ENCODE measurements around the gene HDAC9. TPM values are rescaled to one million over a fixed set of nuclear protein-coding genes. Genes with fewer than 3 reads are reported as not detected.

HDAC9 gene
- total RNA-seq, 1 donor = 20.9 TPM

- H3K4me1 ChIP-seq (ENCODE audit: insufficient read depth, low read length) = peaks cover 5% of the 10 kb centered on the region
Measured at GRCh38 chr7:18529239-18529638, 33.7 kb downstream of the HDAC9 start.

GRCh38 chr7:18530224-18531179, 35.0 kb downstream of the HDAC9 start:
- Histone ChIP-seq H3K27me3 (ENCODE audit: insufficient read depth, low read length) (no peaks in the 10 kb centered on the region), H3K4me3 (ENCODE audit: low read length) (no peak overlapping the region), H3K4me1 (ENCODE audit: insufficient read depth, low read length) (peaks cover 5% of the 10 kb centered on the region), H3K9me3 (ENCODE audit: low read depth, low read length) (no peaks in the 10 kb centered on the region)

More at GRCh38 chr7:18529239-18529638, 33.7 kb downstream of the HDAC9 start:
- Histone ChIP-seq H3K9me3 (ENCODE audit: low read depth, low read length) (no peaks in the 10 kb centered on the region), H3K4me3 (ENCODE audit: low read length) (no peak overlapping the region), H3K27me3 (ENCODE audit: insufficient read depth, low read length) (no peaks in the 10 kb centered on the region)

DNA sequence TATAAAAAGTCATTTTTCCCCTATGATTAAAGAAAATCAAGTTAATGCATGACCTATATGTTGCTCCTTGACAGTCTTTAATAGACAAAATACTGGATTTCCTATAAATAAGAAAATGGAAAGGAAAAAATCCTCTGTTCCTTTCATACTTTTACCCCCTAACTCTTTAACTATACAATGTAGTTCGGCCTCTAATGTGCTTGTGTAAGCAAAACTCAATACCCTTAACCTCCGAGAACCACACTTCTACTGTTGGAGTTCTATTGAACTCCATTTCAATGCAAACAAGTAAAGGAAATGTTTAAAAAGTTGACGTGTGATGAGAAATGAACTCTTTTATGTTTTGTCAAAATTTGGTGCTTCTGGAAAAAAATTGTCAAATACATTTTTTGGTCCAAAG, 36.0 kb downstream of the HDAC9 start:
- no peaks in the 10 kb centered on the region for H3K27me3 ChIP-seq (ENCODE audit: insufficient read depth, low read length)
- no peaks in the 10 kb centered on the region for H3K9me3 ChIP-seq (ENCODE audit: low read depth, low read length)
- no peak overlapping the region for H3K4me3 ChIP-seq (ENCODE audit: low read length)
- peaks cover 5% of the 10 kb centered on the region for H3K4me1 ChIP-seq (ENCODE audit: insufficient read depth, low read length)

- H3K4me3 ChIP-seq (ENCODE audit: low read length) = no peak overlapping the region
- H3K27me3 ChIP-seq (ENCODE audit: insufficient read depth, low read length) = no peaks in the 10 kb centered on the region
- peaks cover 5% of the 10 kb centered on the region for H3K4me1 ChIP-seq (ENCODE audit: insufficient read depth, low read length)
Measured at GRCh38 chr7:18532813-18533212, 37.3 kb downstream of the HDAC9 start.

GRCh38 chr7:18534481-18534880, 38.9 kb downstream of the HDAC9 start:
- no peaks in the 10 kb centered on the region for H3K27me3 ChIP-seq (ENCODE audit: insufficient read depth, low read length)
- no peaks in the 10 kb centered on the region for H3K9me3 ChIP-seq (ENCODE audit: low read depth, low read length)
- no peak overlapping the region for H3K4me3 ChIP-seq (ENCODE audit: low read length)
- H3K4me1 ChIP-seq (ENCODE audit: insufficient read depth, low read length) = peaks cover 3% of the 10 kb centered on the region

More at GRCh38 chr7:18532813-18533212, 37.3 kb downstream of the HDAC9 start:
- H3K9me3 ChIP-seq (ENCODE audit: low read depth, low read length) = no peaks in the 10 kb centered on the region

DNA sequence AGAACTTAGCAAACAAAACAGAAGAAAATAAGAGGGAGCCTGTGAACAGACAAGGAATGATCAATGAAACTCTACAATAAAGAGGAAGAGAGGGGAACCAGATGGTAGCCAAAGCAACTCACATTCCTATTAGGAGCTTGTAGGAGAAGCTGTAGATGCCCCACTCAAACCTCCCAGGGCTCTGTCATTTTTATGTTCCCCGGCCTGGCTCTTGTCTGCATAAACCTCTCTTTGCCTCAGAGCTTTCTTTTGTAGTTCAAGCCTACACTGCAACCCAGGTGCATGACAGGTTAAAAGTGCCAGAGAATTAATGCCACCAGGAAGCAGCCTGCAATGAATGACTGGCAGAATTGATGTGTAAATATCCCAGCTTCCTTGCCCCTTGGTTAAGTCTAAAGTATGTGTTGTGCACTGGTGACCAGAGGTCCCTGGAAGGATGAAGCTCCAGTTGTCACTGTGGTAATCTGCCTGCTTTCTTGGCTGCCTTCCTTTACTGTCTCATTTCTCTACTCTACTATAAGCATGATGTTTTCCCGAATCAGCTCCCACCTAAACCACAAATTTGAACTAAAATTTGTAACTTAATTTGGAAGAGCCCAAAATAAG, 40.4 kb downstream of the HDAC9 start:
- Histone ChIP-seq H3K9me3 (ENCODE audit: low read depth, low read length) (no peaks in the 10 kb centered on the region), H3K4me3 (ENCODE audit: low read length) (no peak overlapping the region), H3K27me3 (ENCODE audit: insufficient read depth, low read length) (no peaks in the 10 kb centered on the region), H3K4me1 (ENCODE audit: insufficient read depth, low read length) (peaks cover 3% of the 10 kb centered on the region)

DNA sequence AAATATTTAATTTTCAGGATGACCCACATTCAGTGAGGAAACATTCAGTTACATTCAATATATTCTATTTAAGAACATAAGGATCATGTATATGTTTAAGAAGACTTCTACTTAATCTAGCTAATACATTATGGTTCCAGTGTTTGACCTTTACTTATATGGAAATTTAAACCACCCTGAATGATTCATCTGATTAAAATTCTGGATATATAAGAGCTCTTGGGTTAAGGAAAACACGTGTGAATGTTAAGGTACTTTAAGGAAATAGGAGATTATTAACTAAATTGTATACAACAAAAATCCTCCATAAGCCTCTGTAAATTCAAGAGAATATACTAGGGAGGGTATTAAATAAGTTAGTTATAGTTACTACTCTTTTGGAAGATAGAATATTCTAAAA, 40.9 kb downstream of the HDAC9 start:
- peaks cover 3% of the 10 kb centered on the region for H3K4me1 ChIP-seq (ENCODE audit: insufficient read depth, low read length)
- no peaks in the 10 kb centered on the region for H3K27me3 ChIP-seq (ENCODE audit: insufficient read depth, low read length)
- no peak overlapping the region for H3K4me3 ChIP-seq (ENCODE audit: low read length)
- no peaks in the 10 kb centered on the region for H3K9me3 ChIP-seq (ENCODE audit: low read depth, low read length)

GRCh38 chr7:18538554-18539250, 43.2 kb downstream of the HDAC9 start:
- Histone ChIP-seq H3K4me1 (ENCODE audit: insufficient read depth, low read length) (peaks cover 3% of the 10 kb centered on the region), H3K9me3 (ENCODE audit: low read depth, low read length) (no peaks in the 10 kb centered on the region), H3K27me3 (ENCODE audit: insufficient read depth, low read length) (no peaks in the 10 kb centered on the region), H3K4me3 (ENCODE audit: low read length) (no peak overlapping the region)

DNA sequence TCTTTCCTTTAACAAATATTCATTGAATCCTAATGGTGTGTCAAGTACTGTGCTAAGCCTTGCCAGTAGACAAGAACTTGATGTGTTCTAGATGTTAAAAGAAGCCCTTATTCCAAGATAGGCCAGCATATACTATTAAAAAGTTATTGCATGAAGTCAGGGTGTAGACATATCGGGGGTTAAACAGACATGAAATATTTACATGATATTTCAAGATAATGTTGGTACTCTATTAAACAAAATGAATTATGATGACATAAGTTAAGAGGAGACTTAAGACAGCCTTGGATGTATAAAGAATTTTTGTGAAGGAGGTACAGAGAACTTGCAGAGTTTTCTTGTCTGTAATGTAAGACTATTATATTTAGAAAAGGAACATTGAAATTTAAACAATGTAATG, 44.8 kb downstream of the HDAC9 start:
- Histone ChIP-seq H3K27me3 (ENCODE audit: insufficient read depth, low read length) (no peaks in the 10 kb centered on the region), H3K4me1 (ENCODE audit: insufficient read depth, low read length) (no peaks in the 10 kb centered on the region), H3K4me3 (ENCODE audit: low read length) (no peak overlapping the region), H3K9me3 (ENCODE audit: low read depth, low read length) (no peaks in the 10 kb centered on the region)

DNA sequence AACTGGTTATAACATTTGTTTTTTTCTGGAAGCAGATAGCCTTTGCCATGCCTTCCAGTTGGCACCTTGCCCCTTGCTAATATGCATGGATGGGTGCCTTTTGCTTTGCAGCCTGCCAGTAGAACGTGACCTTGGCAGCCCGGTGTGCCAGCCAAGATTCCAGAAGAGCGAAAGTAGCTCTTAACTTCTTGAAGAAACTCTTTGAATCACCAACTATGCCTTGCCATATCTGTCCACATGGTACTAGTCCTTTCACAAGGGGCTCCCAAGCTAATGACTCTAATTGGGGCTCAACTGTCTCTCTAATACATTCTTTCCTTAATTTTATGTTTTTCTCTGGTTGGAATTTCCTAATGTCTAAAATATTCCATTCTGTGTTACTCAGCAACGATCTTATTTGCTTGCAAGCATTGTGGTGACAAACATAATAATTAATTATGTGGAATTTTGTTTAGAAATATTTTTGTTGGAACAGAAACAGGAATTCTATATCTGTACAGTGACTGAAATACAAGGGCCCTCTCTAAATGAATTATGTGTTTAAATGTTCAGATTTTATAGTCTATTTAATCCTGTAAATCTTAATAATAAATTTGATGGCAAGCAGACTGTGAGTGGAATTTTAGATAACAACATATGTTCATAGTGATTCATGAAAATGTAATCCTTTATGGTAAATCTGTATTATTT, 45.8 kb downstream of the HDAC9 start:
- H3K9me3 ChIP-seq (ENCODE audit: low read depth, low read length) = no peaks in the 10 kb centered on the region
- no peaks in the 10 kb centered on the region for H3K27me3 ChIP-seq (ENCODE audit: insufficient read depth, low read length)
- H3K4me1 ChIP-seq (ENCODE audit: insufficient read depth, low read length) = no peaks in the 10 kb centered on the region
- H3K4me3 ChIP-seq (ENCODE audit: low read length) = no peak overlapping the region

GRCh38 chr7:18541871-18542212, 46.3 kb downstream of the HDAC9 start:
- H3K9me3 ChIP-seq (ENCODE audit: low read depth, low read length) = no peaks in the 10 kb centered on the region
- H3K4me3 ChIP-seq (ENCODE audit: low read length) = no peak overlapping the region
- no peaks in the 10 kb centered on the region for H3K27me3 ChIP-seq (ENCODE audit: insufficient read depth, low read length)
- H3K4me1 ChIP-seq (ENCODE audit: insufficient read depth, low read length) = no peaks in the 10 kb centered on the region

DNA sequence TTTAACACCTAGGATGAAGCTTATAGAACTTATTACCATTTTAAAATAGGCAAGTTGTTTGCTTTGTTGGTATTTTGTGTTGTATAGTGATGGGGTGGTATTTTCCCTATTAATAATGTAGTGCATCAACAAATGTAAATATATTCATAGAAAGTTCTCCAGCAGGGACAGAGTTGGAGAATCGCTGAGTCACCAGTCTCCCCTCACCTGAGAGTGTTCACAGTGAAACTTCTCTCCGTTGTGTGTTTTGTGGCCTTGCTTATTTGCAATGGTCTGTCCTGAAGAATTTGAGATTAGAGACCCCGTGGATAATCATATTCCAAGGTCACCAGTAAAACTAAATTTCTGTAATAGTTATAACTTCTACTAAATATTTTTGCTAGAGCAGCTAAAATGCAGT, 51.0 kb downstream of the HDAC9 start:
- no peaks in the 10 kb centered on the region for H3K27me3 ChIP-seq (ENCODE audit: insufficient read depth, low read length)
- H3K4me3 ChIP-seq (ENCODE audit: low read length) = no peak overlapping the region
- H3K4me1 ChIP-seq (ENCODE audit: insufficient read depth, low read length) = no peaks in the 10 kb centered on the region
- no peaks in the 10 kb centered on the region for H3K9me3 ChIP-seq (ENCODE audit: low read depth, low read length)

- H3K4me3 ChIP-seq (ENCODE audit: low read length) = no peak overlapping the region
- peaks cover 3% of the 10 kb centered on the region for H3K4me1 ChIP-seq (ENCODE audit: insufficient read depth, low read length)
- no peaks in the 10 kb centered on the region for H3K9me3 ChIP-seq (ENCODE audit: low read depth, low read length)
- no peaks in the 10 kb centered on the region for H3K27me3 ChIP-seq (ENCODE audit: insufficient read depth, low read length)
Measured at GRCh38 chr7:18547509-18548187, 52.1 kb downstream of the HDAC9 start.

GRCh38 chr7:18548534-18548933, 53.0 kb downstream of the HDAC9 start:
- H3K4me3 ChIP-seq (ENCODE audit: low read length) = no peak overlapping the region
- H3K4me1 ChIP-seq (ENCODE audit: insufficient read depth, low read length) = peaks cover 7% of the 10 kb centered on the region
- H3K9me3 ChIP-seq (ENCODE audit: low read depth, low read length) = no peaks in the 10 kb centered on the region
- H3K27me3 ChIP-seq (ENCODE audit: insufficient read depth, low read length) = no peaks in the 10 kb centered on the region

Data from mononuclear cell (primary cell).